ENCODE measurements around the gene TMEM108.

DNA sequence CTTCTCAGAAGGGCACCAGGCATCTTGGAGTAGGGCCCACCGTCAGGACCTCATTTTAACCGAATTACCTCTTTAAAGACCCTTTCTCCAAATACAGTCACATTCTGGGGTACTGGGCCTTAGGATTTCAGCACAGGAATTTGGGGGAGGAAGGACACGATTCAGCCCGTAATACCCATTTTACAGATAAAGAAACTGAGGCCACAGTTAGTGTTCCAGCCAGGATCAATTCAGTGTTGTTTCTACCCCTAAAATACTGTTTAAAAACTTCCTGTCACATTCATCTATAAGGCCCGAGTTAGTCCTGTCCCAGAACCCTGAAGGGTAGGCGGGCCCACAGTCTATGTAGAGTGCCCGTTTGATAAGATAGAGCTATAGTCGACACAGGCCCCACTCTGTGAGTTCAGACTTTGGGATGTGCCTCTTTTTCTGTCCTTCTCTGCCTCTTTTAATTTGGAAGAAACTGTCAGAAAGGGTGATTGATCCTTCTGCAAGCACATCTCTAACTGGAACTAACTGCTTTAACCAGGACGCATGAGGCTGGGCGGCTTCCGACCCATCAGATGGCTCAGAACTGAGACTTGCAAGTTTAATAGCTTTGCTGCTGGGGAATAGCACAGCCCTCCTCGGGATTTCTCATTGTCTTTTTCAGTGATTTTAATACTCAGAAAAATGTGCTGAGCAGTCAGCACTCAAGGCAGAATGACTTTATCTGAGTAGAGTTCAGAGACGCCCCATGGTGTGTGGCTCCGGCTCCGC, 381.1 kb downstream of the TMEM108 start:
- TF ChIP-seq, protein P1, sequence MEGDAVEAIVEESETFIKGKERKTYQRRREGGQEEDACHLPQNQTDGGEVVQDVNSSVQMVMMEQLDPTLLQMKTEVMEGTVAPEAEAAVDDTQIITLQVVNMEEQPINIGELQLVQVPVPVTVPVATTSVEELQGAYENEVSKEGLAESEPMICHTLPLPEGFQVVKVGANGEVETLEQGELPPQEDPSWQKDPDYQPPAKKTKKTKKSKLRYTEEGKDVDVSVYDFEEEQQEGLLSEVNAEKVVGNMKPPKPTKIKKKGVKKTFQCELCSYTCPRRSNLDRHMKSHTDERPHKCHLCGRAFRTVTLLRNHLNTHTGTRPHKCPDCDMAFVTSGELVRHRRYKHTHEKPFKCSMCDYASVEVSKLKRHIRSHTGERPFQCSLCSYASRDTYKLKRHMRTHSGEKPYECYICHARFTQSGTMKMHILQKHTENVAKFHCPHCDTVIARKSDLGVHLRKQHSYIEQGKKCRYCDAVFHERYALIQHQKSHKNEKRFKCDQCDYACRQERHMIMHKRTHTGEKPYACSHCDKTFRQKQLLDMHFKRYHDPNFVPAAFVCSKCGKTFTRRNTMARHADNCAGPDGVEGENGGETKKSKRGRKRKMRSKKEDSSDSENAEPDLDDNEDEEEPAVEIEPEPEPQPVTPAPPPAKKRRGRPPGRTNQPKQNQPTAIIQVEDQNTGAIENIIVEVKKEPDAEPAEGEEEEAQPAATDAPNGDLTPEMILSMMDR (IDR thresholded peaks at IDR 0.05): no peak
- no peak for TF ChIP-seq POLR2A (IDR thresholded peaks at IDR 0.05)
